ENCODE data around the gene LYL1. TPM values are rescaled to one million over a fixed set of nuclear protein-coding genes. Genes with fewer than 3 reads are reported as not detected.

LYL1 gene
- total RNA-seq, 1 experiment from 2014 or later = 99.1 TPM

- Histone ChIP-seq H3K9me3 (ENCODE audit: low read length) (no peaks in the 10 kb centered on the region), H4K20me1 (ENCODE audit: insufficient read depth, low read depth, low read length) (peaks cover 51% of the 10 kb centered on the region), H2AFZ (ENCODE audit: low read length) (no peak overlapping the region), H3K4me2 (ENCODE audit: low read depth, low read length, poor library complexity, severe bottlenecking) (no peak overlapping the region), H3K4me3 (ENCODE audit: low read length) (no peak overlapping the region), H3K4me1 (ENCODE audit: low read length) (peaks cover 20% of the 10 kb centered on the region), H3K27ac (ENCODE audit: low read length) (no peak overlapping the region), H3K36me3 (ENCODE audit: insufficient read depth, low read length) (no peaks in the 10 kb centered on the region), H3K79me2 (ENCODE audit: low read length) (peaks cover 94% of the 10 kb centered on the region), H3K9ac (ENCODE audit: low read length) (no peak overlapping the region), H3K9me2 (replicated peaks; ENCODE audit: insufficient read depth, low read length) (no peaks in the 10 kb centered on the region), H3K27me3 (ENCODE audit: low read length) (no peaks in the 10 kb centered on the region)
- DNase-seq = no peak
Observed at GRCh38 chr19:13122980-13123957, 20.6 kb upstream of the LYL1 start.

GRCh38 chr19:13122275-13122878 lies 19.7 kb upstream of the LYL1 start:
- Histone ChIP-seq H2AFZ (ENCODE audit: low read length) (no peak overlapping the region), H3K27ac (ENCODE audit: low read length) (no peak overlapping the region), H3K27me3 (ENCODE audit: low read length) (no peaks in the 10 kb centered on the region), H3K9me3 (ENCODE audit: low read length) (no peaks in the 10 kb centered on the region), H3K4me2 (ENCODE audit: low read depth, low read length, poor library complexity, severe bottlenecking) (no peak overlapping the region), H3K4me3 (ENCODE audit: low read length) (no peak overlapping the region), H3K79me2 (ENCODE audit: low read length) (peaks cover 86% of the 10 kb centered on the region), H3K4me1 (ENCODE audit: low read length) (peaks cover 26% of the 10 kb centered on the region), H3K9me2 (replicated peaks; ENCODE audit: insufficient read depth, low read length) (no peaks in the 10 kb centered on the region), H4K20me1 (ENCODE audit: insufficient read depth, low read depth, low read length) (peaks cover 45% of the 10 kb centered on the region), H3K9ac (ENCODE audit: low read length) (no peak overlapping the region), H3K36me3 (ENCODE audit: insufficient read depth, low read length) (no peaks in the 10 kb centered on the region)
- DNase-seq = no peak

- DNase-seq = no peak
- no peaks in the 10 kb centered on the region for H3K27me3 ChIP-seq (ENCODE audit: low read length)
- no peak overlapping the region for H3K4me3 ChIP-seq (ENCODE audit: low read length)
- H2AFZ ChIP-seq (ENCODE audit: low read length) = no peak overlapping the region
- no peaks in the 10 kb centered on the region for H3K9me2 ChIP-seq (replicated peaks; ENCODE audit: insufficient read depth, low read length)
- no peak overlapping the region for H3K27ac ChIP-seq (ENCODE audit: low read length)
- peaks cover 45% of the 10 kb centered on the region for H4K20me1 ChIP-seq (ENCODE audit: insufficient read depth, low read depth, low read length)
- no peaks in the 10 kb centered on the region for H3K9me3 ChIP-seq (ENCODE audit: low read length)
- H3K4me1 ChIP-seq (ENCODE audit: low read length) = peaks cover 32% of the 10 kb centered on the region
- no peaks in the 10 kb centered on the region for H3K36me3 ChIP-seq (ENCODE audit: insufficient read depth, low read length)
- no peak overlapping the region for H3K4me2 ChIP-seq (ENCODE audit: low read depth, low read length, poor library complexity, severe bottlenecking)
- no peak overlapping the region for H3K9ac ChIP-seq (ENCODE audit: low read length)
- peaks cover 82% of the 10 kb centered on the region for H3K79me2 ChIP-seq (ENCODE audit: low read length)
Observed at GRCh38 chr19:13121551-13122274, 19.1 kb upstream of the LYL1 start.

GRCh38 chr19:13120817-13121216 lies 18.2 kb upstream of the LYL1 start:
- Histone ChIP-seq H3K79me2 (ENCODE audit: low read length) (peaks cover 80% of the 10 kb centered on the region), H3K36me3 (ENCODE audit: insufficient read depth, low read length) (no peaks in the 10 kb centered on the region), H3K9me3 (ENCODE audit: low read length) (no peaks in the 10 kb centered on the region), H3K27me3 (ENCODE audit: low read length) (no peaks in the 10 kb centered on the region), H3K27ac (ENCODE audit: low read length) (no peak overlapping the region), H2AFZ (ENCODE audit: low read length) (no peak overlapping the region), H3K4me3 (ENCODE audit: low read length) (no peak overlapping the region), H3K9me2 (replicated peaks; ENCODE audit: insufficient read depth, low read length) (no peaks in the 10 kb centered on the region), H4K20me1 (ENCODE audit: insufficient read depth, low read depth, low read length) (peaks cover 45% of the 10 kb centered on the region), H3K4me1 (ENCODE audit: low read length) (peaks cover 33% of the 10 kb centered on the region), H3K4me2 (ENCODE audit: low read depth, low read length, poor library complexity, severe bottlenecking) (no peak overlapping the region), H3K9ac (ENCODE audit: low read length) (no peak overlapping the region)
- no peak for DNase-seq

GRCh38 chr19:13120031-13120430 lies 17.4 kb upstream of the LYL1 start:
- no peaks in the 10 kb centered on the region for H3K27me3 ChIP-seq (ENCODE audit: low read length)
- peaks cover 81% of the 10 kb centered on the region for H3K79me2 ChIP-seq (ENCODE audit: low read length)
- H3K4me2 ChIP-seq (ENCODE audit: low read depth, low read length, poor library complexity, severe bottlenecking) = peak overlapping the region; percentile 81
- peak overlapping the region; percentile 100 for H3K9ac ChIP-seq (ENCODE audit: low read length)
- peak overlapping the region; percentile 98; the same call in 1 of the 2 replicates for H3K4me3 ChIP-seq (ENCODE audit: low read length)
- no peak overlapping the region for H2AFZ ChIP-seq (ENCODE audit: low read length)
- H3K9me2 ChIP-seq (replicated peaks; ENCODE audit: insufficient read depth, low read length) = no peaks in the 10 kb centered on the region
- H3K36me3 ChIP-seq (ENCODE audit: insufficient read depth, low read length) = no peaks in the 10 kb centered on the region
- no peak overlapping the region for H3K27ac ChIP-seq (ENCODE audit: low read length)
- H3K4me1 ChIP-seq (ENCODE audit: low read length) = peaks cover 40% of the 10 kb centered on the region
- DNase-seq = no peak
- no peaks in the 10 kb centered on the region for H3K9me3 ChIP-seq (ENCODE audit: low read length)
- peaks cover 45% of the 10 kb centered on the region for H4K20me1 ChIP-seq (ENCODE audit: insufficient read depth, low read depth, low read length)

- peaks cover 44% of the 10 kb centered on the region for H3K4me1 ChIP-seq (ENCODE audit: low read length)
- no peak overlapping the region for H2AFZ ChIP-seq (ENCODE audit: low read length)
- H4K20me1 ChIP-seq (ENCODE audit: insufficient read depth, low read depth, low read length) = peaks cover 45% of the 10 kb centered on the region
- H3K4me3 ChIP-seq (ENCODE audit: low read length) = peak overlapping the region; percentile 98
- peaks cover 81% of the 10 kb centered on the region for H3K79me2 ChIP-seq (ENCODE audit: low read length)
- peak overlapping the region; percentile 100 for H3K9ac ChIP-seq (ENCODE audit: low read length)
- H3K36me3 ChIP-seq (ENCODE audit: insufficient read depth, low read length) = no peaks in the 10 kb centered on the region
- no peaks in the 10 kb centered on the region for H3K9me2 ChIP-seq (replicated peaks; ENCODE audit: insufficient read depth, low read length)
- peak overlapping the region; percentile 44; the same call in 1 of the 2 replicates for H3K27ac ChIP-seq (ENCODE audit: low read length)
- H3K4me2 ChIP-seq (ENCODE audit: low read depth, low read length, poor library complexity, severe bottlenecking) = peak overlapping the region; percentile 81
- DNase-seq = no peak
- H3K9me3 ChIP-seq (ENCODE audit: low read length) = no peaks in the 10 kb centered on the region
- H3K27me3 ChIP-seq (ENCODE audit: low read length) = no peaks in the 10 kb centered on the region
Observed at GRCh38 chr19:13119627-13120026, 17.0 kb upstream of the LYL1 start.

- H3K27ac ChIP-seq (ENCODE audit: low read length) = peak overlapping the region; percentile 91
- H3K27me3 ChIP-seq (ENCODE audit: low read length) = no peaks in the 10 kb centered on the region
- peaks cover 71% of the 10 kb centered on the region for H3K79me2 ChIP-seq (ENCODE audit: low read length)
- H2AFZ ChIP-seq (ENCODE audit: low read length) = no peak overlapping the region
- peak overlapping the region; percentile 100 for H3K9ac ChIP-seq (ENCODE audit: low read length)
- no peaks in the 10 kb centered on the region for H3K9me3 ChIP-seq (ENCODE audit: low read length)
- H3K36me3 ChIP-seq (ENCODE audit: insufficient read depth, low read length) = no peaks in the 10 kb centered on the region
- peak overlapping the region; percentile 81 for H3K4me2 ChIP-seq (ENCODE audit: low read depth, low read length, poor library complexity, severe bottlenecking)
- peaks cover 45% of the 10 kb centered on the region for H4K20me1 ChIP-seq (ENCODE audit: insufficient read depth, low read depth, low read length)
- peaks cover 44% of the 10 kb centered on the region for H3K4me1 ChIP-seq (ENCODE audit: low read length)
- DNase-seq = peak; percentile 92
- peak overlapping the region; percentile 98 for H3K4me3 ChIP-seq (ENCODE audit: low read length)
- H3K9me2 ChIP-seq (replicated peaks; ENCODE audit: insufficient read depth, low read length) = no peaks in the 10 kb centered on the region
Observed at GRCh38 chr19:13118424-13119193, 16.0 kb upstream of the LYL1 start.
